NCI-H1436 (cell line): ENCODE measurements around the gene NCAM1.

Experiments used
- DNase-seq: peaks from one replicate; lab custom pipeline; 2025; lab: John Stamatoyannopoulos, UW

NCAM1 gene

DNA sequence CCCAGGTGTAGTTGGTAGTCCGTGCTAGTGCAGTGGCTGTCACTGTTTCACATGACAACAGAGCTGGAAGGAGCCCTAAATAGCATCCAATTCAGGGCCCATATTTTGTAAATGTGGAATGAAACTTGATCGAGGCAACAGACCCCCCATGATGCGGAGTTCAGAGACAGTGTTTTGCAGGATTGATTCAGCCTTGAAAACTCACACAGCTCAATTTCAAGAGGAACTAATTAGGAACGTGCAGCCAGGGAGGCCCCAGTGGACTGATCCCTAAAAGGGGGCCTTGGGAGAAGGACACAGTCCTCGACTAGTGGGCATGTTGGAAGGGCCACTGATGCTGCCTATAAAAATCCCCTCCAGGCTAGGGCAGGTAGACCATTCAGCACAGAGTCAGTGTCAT is 292.2 kb downstream of the NCAM1 start:
- no peak for DNase-seq

DNA sequence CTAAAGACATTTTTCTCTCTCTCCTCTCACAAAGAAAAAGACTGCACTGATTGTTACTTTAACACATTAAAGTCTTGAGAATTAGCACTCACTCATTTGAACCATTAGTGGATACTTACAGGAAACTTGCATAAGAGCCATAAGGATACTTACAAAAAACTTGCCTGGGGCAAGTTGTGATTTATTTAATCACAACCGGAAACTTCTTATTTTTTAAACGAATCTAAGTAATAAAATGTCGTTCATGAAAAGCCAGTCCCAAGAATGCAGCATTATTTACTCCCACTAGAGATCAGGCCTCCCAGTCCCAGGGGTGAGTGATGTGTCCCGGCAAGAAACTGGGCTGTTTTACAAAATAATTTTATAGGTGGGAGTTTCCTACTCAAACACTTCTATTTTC is 293.9 kb downstream of the NCAM1 start:
- no peak for DNase-seq

DNA sequence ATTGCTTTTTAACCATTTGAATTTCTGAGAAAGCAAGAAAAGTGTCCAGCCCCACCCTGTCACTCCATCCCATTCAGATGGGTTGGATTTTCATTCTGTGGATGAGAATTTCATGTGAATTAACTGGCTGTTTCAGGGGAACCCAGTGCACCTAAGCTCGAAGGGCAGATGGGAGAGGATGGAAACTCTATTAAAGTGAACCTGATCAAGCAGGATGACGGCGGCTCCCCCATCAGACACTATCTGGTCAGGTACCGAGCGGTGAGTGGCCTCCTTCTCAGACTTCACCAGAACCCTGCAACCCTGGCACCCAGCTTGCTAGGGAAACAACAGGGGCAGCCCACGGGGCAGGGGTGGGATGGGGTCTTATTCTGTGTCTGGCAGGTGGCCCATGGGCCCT is 294.5 kb downstream of the NCAM1 start:
- DNase-seq: no peak

DNA sequence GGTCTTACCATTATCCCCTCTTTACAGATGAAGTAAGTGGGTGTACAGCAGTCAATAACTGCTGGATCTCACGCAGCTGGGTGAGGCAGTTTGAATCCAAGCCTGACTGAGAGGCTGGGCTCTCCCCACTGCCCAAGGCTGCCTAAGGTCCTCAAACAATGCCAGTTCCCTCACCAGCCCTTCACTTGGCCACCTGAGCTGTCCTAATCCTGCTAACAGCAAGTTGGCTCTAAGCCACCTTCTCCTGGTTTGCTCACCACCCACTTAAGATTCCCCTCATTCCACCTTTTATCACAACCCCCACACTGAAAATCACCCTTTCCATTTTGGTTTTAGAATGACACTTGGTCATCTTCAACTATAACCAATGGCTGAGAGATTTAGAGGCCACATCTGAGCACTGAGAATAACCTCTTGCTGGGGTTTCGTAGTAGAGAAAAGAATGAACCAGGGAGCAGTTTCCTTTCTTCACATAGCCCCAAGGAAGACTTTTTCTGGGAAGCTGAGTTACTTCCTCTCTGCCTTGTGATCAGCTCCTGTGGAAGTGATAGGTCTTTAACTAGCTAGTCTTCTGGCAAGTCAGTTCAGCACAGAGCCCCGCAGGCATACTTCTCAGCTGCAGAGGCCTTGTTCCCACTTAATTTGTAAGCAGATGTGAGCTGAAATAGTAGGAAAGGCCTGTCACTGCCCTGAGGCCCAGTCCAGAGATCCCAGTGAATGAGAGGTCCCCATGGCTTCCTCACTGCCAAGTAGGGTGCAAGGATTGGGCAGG is 295.4 kb downstream of the NCAM1 start:
- DNase-seq: no peak

DNA sequence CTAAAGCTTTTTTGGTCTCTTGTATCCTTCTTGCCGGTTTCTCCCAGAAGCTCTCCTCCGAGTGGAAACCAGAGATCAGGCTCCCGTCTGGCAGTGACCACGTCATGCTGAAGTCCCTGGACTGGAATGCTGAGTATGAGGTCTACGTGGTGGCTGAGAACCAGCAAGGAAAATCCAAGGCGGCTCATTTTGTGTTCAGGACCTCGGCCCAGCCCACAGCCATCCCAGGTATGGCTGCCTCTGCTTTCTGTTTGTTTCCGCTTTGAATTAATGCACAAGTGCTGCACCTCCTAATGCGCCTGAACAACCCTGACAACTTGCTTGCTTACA is 298.8 kb downstream of the NCAM1 start:
- DNase-seq: no peak

DNA sequence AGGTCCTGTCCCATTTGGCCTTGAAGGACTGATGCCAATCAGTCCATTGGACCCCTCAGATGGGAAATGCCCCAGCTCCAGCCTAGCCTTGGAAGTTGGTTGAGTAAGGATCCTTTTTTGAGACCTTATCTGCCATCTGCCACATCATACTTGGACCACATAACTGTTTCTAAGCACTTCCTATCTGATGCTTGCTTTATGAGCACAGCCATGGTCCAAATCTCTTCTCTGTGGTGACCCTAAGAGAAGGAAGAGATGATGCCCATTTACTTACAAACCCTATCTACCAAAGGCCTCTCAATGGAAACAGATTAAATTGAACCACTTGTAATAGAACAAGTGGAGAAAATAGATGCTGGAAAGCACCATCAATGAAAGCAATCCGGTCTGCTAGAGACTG is 299.3 kb downstream of the NCAM1 start:
- DNase-seq: no peak

DNA sequence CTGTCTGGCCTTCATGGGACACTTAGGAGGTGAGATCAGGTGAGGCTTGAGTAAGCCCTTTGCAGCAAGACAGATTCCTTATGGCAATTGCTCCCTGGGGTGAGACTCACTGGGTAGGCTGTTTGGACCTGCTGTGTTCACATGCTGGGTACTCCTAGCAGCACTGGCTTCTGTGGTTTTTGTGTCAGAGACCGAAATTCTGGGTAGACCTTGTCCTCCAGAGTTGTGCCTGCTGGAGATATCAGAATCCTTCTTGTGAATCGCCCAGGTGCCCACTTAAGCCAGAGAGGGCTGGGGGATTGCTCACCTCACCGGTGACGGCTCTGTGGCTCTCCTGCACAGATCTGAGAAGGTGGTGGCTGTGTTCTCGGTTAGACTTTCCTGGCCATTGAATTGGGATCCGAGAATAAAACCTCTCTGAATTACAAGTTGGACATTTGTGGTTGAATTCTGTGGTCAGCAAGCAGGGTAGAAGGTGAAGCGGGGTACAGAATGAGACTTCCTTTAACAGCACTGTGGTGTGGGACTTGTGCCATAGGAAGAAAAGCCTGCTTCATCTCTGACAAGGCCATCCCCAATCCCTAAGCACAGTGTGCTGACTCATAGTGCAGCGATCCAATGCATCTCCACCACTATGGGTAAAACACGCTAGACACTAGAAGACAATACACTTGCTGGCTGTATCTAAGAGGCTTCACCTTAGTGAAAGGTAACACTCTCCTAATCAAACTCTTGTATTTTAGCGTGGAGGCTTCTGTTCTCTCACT is 300.7 kb downstream of the NCAM1 start:
- DNase-seq: no peak

DNA sequence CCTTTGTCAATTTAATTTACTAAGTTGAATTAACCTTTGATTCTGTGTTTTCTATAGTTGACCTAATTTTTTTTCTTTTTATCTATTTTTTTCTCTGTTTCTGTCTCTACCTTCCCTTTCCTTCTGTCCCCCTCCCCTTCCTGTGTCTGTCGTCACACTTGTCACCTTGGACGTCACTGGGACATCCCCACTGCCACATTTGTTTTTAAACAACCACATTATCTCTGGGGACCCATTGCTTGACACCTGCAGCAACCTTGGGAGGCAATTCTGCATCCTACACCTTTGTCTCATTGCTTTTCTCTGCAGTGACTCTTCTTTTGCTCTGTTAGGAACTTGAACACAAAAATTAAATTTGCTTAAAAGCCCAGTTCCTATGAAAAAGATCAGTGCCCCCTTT is 301.4 kb downstream of the NCAM1 start:
- DNase-seq: no peak

DNA sequence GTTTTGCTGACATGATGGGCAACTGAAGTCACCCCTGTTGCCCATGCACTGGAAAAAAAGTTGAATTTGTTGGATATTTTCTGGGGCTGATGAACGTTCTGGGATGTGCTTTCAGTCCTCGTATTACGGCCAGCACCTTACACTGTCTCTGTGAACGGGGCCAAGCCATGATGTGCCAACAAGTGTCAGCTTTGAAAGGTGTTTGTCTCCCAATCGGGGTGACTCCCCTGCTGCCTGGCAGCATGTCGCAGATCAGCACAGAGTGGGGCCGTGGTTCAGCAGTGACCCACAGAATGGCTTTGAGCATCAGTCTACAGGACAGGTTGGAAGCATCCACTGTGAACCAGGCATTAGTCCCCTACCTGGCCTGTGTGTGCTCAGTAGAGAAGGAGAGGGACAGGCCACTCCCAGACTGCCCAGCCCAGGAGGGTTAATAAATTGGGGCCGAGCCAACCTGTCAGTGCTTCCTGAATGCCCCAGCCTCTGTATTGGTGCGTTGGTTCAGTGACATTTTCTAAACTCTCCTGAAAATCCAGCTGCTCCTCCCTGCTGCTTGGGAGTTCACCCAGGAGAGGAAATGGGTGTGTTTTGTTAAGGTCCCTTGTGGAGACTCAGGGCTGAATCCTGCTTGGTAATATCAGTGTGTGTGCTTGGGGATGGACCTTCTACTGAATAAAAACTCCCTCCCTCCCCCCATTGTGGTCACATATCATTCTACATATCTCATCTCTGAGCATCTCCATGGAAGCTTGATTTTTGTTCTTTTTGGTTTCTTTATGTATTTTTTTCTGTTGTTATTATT is 302.4 kb downstream of the NCAM1 start:
- no peak for DNase-seq

DNA sequence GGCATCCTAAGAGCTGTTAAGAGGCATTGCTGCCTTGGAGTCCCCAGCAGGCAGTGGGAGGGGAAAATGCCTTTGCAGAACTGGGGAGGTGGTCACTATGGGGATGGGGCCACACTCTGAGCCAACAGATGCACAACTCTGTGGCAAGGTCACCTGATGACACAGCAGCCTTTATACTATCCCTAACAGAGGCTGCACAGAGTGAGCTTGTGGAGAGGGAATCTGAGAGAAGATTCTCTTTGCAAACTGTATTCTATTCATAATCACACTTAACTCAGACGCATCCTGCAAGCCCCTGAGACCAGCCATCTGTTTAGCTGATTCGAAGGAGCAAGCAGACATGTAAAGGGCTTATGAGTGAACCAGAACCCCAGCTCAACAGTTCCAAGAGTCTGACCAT is 304.1 kb downstream of the NCAM1 start:
- no peak for DNase-seq

DNA sequence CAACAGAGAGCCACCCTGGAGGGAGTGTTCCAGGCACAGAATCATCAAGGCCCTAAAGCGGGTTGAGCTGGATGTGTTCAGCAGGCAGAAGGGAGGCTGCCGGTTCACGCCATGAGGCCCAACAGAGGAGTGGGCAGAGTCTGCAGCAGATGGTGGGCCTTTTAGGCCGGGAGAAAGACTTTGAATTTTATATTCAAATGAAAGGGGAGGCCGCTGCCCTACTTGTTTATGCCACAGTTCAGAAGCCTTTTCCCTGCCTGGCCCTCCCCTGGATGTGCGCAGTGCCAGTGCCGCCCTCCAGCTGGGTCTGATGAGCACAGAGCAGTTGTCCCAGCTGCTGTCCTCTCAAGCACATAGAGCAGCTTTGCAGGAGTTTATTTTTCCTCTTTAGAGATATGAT is 306.3 kb downstream of the NCAM1 start:
- DNase-seq: no peak

DNA sequence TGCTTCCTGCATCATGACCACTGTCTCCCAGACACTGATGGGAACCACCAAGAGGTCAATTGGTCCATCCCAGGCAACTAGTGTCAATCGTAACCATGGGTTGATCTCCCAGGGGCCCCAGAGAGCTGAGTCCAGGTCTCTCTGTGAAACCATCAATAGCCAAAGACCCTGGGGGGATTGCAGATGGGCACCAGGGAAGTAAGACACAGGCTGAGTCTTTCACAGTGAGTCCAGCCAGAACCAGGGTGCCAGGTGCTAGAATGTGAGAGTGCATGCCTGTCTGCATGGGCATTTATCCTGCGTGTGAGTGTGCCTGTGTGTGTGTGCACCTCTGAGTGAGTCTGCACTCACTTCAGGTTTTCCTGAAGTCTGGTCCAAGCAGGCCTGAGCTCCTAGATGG is 307.9 kb downstream of the NCAM1 start:
- no peak for DNase-seq

DNA sequence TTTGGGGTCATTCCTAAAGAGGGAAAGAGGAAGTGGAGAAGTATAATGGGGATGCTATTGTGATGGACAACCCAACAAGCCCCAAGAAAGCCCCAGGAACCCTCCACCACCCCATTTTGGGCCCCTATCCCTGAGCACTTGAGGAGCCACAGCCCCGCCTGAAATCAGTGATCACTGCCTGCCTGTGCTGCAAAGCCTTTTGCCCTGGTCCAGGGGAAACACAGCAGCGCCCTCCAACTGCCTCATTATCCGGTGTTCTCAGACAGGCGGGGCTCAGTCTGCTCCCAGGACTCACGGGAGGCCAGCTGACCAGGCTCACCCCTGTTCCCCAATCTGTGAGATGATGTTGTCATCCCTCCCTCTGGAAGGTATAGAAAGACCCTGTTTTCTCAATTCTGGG is 308.4 kb downstream of the NCAM1 start:
- no peak for DNase-seq

DNA sequence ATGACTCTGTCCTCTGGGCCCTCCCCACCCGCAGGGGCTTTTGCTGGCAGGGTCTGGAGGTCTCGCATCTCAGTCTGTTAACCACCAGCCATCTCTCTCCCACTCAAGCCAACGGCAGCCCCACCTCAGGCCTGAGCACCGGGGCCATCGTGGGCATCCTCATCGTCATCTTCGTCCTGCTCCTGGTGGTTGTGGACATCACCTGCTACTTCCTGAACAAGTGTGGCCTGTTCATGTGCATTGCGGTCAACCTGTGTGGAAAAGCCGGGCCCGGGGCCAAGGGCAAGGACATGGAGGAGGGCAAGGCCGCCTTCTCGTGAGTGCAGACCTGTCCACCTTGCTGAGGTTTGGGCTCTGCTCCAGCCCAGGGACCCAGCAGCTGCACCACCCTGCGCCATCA is 308.9 kb downstream of the NCAM1 start:
- no peak for DNase-seq

DNA sequence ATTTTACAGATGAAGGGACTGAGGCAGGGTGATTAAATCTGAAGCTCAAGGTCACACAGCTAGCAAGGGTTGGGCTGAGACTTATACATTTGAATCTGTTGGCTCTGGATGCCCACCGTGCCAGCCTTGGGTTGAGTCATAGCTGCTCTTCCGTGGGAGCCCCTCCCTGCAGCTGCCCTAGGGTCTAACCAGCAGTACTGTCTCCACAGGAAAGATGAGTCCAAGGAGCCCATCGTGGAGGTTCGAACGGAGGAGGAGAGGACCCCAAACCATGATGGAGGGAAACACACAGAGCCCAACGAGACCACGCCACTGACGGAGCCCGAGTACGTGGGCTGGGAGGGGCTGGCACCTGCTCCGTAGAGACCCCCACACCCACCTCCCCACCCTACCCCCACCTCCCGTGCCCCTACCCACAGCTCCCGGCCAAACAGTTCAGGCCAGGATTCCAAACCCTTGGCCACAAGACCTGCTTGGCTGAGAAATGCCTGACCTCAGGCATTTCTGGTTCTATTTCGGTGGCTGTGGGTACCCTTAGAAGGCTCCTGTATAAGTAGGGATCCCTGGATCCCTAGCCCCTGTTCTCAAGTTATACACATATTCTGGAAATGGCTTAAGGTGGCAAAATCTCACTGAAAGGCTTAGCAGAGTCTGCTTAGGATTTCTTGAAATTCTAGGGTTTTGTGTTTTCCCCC is 310.5 kb downstream of the NCAM1 start:
- DNase-seq: no peak

DNA sequence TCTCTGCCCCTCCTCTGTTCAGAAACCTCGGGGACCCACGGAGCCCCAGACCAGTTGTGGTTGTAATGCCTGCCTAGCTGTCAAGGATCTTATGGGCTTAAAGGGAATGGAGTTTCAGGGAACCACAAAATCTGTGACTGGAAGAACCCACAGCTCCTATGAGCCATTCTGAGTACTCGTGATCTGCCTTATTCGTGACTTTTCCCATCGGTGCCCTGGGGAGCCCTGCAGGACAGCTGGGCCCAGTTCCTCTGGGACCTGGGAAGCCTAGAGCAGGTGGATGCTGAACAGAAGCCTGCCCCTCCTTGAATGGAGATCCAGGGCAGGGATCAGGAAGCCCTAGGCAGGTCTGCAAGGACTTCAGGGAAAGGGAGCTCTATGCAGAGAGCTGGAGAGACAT is 311.1 kb downstream of the NCAM1 start:
- no peak for DNase-seq

DNA sequence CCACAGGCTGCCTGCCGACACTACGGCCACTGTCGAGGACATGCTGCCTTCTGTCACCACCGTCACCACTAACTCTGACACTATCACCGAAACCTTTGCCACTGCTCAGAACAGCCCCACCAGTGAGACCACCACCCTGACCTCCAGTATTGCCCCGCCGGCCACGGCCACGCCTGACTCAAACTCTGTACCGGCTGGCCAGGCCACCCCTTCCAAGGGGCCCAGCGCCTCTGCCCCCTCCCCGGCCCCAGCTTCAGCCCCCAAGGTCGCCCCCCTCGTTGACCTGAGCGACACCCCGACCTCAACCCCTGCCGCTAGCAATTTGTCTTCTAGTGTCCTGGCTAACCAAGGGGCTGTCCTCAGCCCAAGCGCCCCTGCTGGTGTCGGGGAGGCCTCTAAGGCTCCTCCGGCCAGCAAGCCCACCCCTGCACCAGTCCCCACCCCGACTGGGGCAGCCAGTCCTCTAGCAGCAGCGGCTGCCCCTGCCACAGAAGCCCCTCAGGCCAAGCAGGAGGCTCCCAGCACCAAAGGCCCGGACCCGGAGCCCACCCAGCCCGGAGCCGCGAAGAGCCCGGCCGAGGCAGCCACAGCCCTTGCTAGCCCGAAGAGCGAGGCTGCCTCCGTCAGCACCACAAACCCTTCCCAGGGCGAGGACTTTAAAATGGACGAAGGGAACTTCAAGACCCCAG is 311.9 kb downstream of the NCAM1 start:
- DNase-seq: no peak

DNA sequence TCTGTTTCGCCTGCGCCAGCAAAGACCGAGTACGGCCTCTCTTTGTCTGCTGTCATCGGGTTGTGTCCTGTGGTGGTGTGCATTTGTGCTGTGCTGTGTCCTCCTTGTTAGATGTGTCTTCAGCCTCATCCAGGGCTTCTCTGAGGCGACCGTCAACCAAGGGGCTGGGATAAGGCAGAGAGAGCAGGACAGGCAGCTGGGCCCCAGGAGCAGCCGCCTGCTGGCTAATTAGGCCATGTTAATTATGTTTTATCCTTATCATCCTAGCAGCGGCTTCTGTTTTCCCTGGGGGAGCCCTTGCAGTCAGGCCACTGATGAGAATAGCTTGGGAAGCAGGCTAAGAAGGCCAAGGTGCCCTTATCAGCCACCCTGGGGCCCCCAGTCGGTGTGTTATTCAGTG is 312.5 kb downstream of the NCAM1 start:
- DNase-seq: no peak

DNA sequence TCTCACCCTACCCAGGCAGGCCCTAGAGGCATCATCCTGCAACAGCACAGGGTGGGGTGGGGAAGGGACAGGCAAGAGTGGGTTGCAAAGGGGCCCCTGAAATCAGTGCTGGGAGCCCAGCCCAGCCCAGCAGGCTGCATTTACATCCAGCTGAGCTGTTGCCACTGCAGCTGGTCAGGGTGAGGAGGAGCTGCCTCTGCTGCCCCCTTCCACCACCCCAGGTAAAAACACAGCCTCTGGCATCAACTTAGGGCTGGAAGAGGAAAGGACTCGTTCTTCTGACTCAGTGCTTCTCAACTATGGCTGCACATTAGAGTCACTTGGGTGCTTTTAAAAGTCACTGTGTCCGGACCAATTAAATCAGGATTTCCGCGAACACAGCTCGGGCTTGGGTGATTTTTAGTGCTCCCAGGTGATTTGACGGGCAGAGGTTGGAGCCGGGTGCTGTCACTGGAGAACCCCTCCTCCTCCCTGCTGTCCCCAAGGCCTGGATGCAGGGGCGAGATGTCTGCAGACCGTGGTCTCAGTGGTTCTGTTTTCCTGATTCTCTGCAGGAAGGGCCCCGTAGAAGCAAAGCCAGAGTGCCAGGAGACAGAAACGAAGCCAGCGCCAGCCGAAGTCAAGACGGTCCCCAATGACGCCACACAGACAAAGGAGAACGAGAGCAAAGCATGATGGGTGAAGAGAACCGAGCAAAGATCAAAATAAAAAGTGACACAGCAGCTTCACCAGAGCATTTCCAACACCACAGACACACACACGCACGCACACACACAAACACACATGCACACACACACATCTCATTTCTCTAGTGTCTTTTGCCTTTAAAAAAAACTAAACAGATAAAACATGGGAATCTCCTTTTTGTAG is 313.7 kb downstream of the NCAM1 start:
- no peak for DNase-seq

DNA sequence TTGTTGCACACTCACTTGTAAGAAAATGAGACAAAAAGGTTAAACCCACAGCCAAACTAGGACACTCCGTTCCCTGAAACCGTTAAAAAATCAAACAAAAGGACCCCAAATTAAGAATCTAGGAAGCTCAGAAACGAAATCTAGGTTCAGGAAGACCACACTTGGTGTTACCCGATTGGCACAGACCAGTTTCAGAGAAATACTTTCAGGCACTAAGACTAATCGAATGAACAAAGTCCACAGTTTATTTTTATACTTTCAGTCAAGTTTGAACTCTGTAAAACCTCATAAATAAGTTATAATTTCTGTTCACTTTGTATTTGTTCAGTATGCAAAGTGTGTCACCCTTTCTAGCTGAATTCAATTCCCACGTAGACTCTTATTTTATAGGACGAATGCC is 314.4 kb downstream of the NCAM1 start:
- no peak for DNase-seq

DNA sequence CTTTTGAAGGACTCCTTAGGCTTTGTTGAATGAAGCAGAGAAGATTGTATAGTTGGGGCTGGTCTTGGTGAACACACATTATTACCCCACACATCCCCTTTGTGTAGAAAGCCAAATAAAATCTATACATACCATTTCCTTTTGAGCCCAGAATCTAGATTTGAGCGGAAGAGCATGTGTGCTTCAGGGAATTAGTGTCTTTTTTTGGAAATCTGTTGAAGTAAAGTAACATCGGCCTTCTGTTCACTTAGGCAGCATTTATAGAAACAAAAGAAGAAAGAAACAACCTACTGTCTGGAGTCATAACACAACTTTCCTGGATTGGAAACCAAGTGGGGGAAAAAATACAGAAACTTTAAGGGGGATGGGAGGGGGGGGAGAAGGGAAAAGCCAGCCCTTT is 315.2 kb downstream of the NCAM1 start:
- DNase-seq: no peak
